Osteoblast (primary cell): ENCODE results near the gene RAB7A. TPM values are rescaled to one million over a fixed set of nuclear protein-coding genes. Genes with fewer than 3 reads are reported as not detected.

Source experiments
- DNase-seq: peaks from one replicate; pipeline ENCODE4 v3.0.0; 2011; ENCODE audit warnings: low spot score, mixed read lengths; ENCODE audit not compliant: insufficient read length; ENCODE audit errors: missing footprints
- H2AFZ ChIP-seq: 2 replicates; pipeline ENCODE4 v1.6.0; 2011; ENCODE audit warnings: mild to moderate bottlenecking, low read length
- H3K27ac ChIP-seq: 2 replicates; pipeline ENCODE4 v1.5.1; 2011; ENCODE audit warnings: mild to moderate bottlenecking, low read depth, low read length, moderate library complexity
- H3K27me3 ChIP-seq: 2 replicates; pipeline ENCODE4 v1.6.0; 2012; ENCODE audit warnings: mild to moderate bottlenecking, control low read depth, inconsistent platforms, low read length, moderate library complexity; ENCODE audit not compliant: insufficient read depth
- H3K36me3 ChIP-seq: 2 replicates; pipeline ENCODE4 v1.5.1; 2011; ENCODE audit warnings: mild to moderate bottlenecking, low read length, control low read depth, moderate library complexity; ENCODE audit not compliant: insufficient read depth
- H3K4me1 ChIP-seq: 2 replicates; pipeline ENCODE4 v1.5.1; 2011; ENCODE audit warnings: mild to moderate bottlenecking, low read length, control low read depth, moderate library complexity; ENCODE audit not compliant: insufficient read depth
- H3K4me2 ChIP-seq: 2 replicates; pipeline ENCODE4 v1.6.0; 2011; ENCODE audit warnings: mild to moderate bottlenecking, low read length; ENCODE audit not compliant: insufficient read depth
- H3K4me3 ChIP-seq: fragments of 200-600 bp; sonication (generic); 3 replicates; pipeline ENCODE4 v1.5.1; 2012; ENCODE audit warnings: mild to moderate bottlenecking, low read length, inconsistent platforms; ENCODE audit not compliant: insufficient read depth
- H3K79me2 ChIP-seq: 2 replicates; pipeline ENCODE4 v1.6.0; 2012; ENCODE audit warnings: mild to moderate bottlenecking, low read length, control low read depth, inconsistent platforms; ENCODE audit not compliant: insufficient read depth
- H3K9me3 ChIP-seq: 2 replicates; pipeline ENCODE4 v1.5.1; 2011; ENCODE audit warnings: low read depth, low read length, control low read depth
- H4K20me1 ChIP-seq: 2 replicates; pipeline ENCODE4 v1.6.0; 2012; ENCODE audit warnings: mild to moderate bottlenecking, low read length, control low read depth; ENCODE audit not compliant: insufficient read depth
- total RNA-seq: library from RNA; depleted of rRNA; stranded (reverse); fragments of >200 nt; gene quantifications from 2 replicates; pipeline ENCODE4 v1.2.3, GENCODE V29; 2012
- TF ChIP-seq, protein P1 (sequence below): IDR thresholded peaks from 2 replicates; pipeline ENCODE4 v1.5.1; 2011; ENCODE audit warnings: mild to moderate bottlenecking, low read depth, low read length, moderate library complexity; ENCODE audit errors: extremely low read depth

RAB7A gene
- total RNA-seq, 1 donor: 86.1 TPM

DNA sequence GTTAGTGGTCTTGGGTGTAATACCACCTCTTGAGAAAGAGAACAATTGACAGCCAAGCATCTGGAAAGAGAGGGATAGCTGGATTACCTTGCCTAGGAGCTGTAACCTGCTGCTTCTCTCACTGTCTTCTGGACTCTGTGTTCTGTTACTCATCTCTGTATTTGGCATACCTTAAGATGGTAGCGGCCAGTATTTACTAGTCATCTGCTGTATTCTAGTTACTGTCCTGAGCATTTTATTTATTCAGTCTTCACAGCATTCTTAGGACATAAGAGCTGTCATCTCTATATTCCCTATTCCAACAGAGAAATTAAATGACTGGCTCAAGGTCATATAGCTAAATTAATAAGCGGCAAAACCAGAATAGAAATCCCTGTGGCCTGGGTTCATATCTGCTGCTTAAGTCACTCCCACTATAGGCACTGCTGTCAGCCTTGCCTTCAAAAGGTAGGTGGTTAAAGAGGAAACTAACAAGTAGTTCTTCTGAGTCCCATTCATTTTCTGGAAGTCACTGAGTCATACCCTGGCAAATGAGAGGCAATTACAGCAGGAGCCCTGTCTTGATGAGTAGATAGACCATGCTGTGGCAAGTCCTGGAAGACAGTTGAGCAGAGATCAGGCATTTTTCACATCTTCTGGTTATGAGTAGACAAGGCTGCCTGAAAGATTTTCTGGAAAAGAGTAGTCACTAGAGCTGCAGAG, 68.2 kb downstream of the RAB7A start:
- H3K4me1 ChIP-seq: peaks cover 25% of the 10 kb centered on the region
- H3K9me3 ChIP-seq: no peaks in the 10 kb centered on the region
- DNase-seq: peak; percentile 96
- H3K4me2 ChIP-seq: peak overlapping the region; percentile 65
- peaks cover 42% of the 10 kb centered on the region for H4K20me1 ChIP-seq
- H3K27me3 ChIP-seq: no peaks in the 10 kb centered on the region
- TF ChIP-seq, protein P1, sequence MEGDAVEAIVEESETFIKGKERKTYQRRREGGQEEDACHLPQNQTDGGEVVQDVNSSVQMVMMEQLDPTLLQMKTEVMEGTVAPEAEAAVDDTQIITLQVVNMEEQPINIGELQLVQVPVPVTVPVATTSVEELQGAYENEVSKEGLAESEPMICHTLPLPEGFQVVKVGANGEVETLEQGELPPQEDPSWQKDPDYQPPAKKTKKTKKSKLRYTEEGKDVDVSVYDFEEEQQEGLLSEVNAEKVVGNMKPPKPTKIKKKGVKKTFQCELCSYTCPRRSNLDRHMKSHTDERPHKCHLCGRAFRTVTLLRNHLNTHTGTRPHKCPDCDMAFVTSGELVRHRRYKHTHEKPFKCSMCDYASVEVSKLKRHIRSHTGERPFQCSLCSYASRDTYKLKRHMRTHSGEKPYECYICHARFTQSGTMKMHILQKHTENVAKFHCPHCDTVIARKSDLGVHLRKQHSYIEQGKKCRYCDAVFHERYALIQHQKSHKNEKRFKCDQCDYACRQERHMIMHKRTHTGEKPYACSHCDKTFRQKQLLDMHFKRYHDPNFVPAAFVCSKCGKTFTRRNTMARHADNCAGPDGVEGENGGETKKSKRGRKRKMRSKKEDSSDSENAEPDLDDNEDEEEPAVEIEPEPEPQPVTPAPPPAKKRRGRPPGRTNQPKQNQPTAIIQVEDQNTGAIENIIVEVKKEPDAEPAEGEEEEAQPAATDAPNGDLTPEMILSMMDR: no peak
- H3K27ac ChIP-seq: peak overlapping the region; percentile 46
- no peak overlapping the region for H3K4me3 ChIP-seq
- no peak overlapping the region for H2AFZ ChIP-seq
- H3K36me3 ChIP-seq: peaks cover 34% of the 10 kb centered on the region
- peaks cover 85% of the 10 kb centered on the region for H3K79me2 ChIP-seq

- H3K4me1 ChIP-seq: peaks cover 23% of the 10 kb centered on the region
- peak overlapping the region; percentile 4 for H3K4me3 ChIP-seq
- DNase-seq: peak; percentile 85
- peaks cover 42% of the 10 kb centered on the region for H4K20me1 ChIP-seq
- H3K9me3 ChIP-seq: no peaks in the 10 kb centered on the region
- H3K4me2 ChIP-seq: peak overlapping the region; percentile 65
- H3K27ac ChIP-seq: peak overlapping the region; percentile 46
- H3K27me3 ChIP-seq: no peaks in the 10 kb centered on the region
- no peak overlapping the region for H2AFZ ChIP-seq
- TF ChIP-seq, protein P1: peak; percentile 87
- peaks cover 84% of the 10 kb centered on the region for H3K79me2 ChIP-seq
- H3K36me3 ChIP-seq: peaks cover 41% of the 10 kb centered on the region
Measured at GRCh38 chr3:128794770-128795649, 69.0 kb downstream of the RAB7A start.

DNA sequence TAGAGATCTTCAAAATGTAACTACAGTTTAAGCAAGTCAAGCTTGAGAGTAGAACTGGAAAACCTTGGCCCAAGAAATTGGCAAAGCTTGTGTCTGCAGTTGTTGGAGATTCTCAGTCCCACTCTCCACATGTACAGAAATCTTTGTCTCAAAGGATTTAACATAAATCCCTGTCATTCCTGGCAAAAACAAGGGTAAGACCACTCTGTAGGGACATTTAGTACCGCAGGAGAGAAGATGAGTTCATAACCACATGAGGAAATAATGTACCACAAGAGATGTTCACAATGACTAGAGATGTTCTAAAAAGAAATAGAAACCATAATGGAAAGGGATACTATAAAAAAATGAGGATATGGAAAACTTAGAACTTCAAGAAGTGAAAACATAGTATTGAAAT, 73.7 kb downstream of the RAB7A start:
- H3K4me1 ChIP-seq: peaks cover 18% of the 10 kb centered on the region
- no peak overlapping the region for H2AFZ ChIP-seq
- H3K9me3 ChIP-seq: no peaks in the 10 kb centered on the region
- TF ChIP-seq, protein P1: no peak
- DNase-seq: no peak
- no peak overlapping the region for H3K4me2 ChIP-seq
- H3K27ac ChIP-seq: no peak overlapping the region
- peaks cover 91% of the 10 kb centered on the region for H3K79me2 ChIP-seq
- H3K36me3 ChIP-seq: peaks cover 51% of the 10 kb centered on the region
- no peaks in the 10 kb centered on the region for H3K27me3 ChIP-seq
- H3K4me3 ChIP-seq: no peak overlapping the region
- peaks cover 9% of the 10 kb centered on the region for H4K20me1 ChIP-seq
